SK-N-SH (cell line): ENCODE results near the gene IL1R2.

ENCODE experiments used
- EZH2phosphoT487 ChIP-seq: fragments of 200-600 bp; sonication (generic); IDR thresholded peaks from 2 replicates; pipeline ENCODE4 v1.6.1; 2017; ENCODE audit warnings: low read depth, mixed run types, mild to moderate bottlenecking, antibody characterized with exemption, moderate library complexity, borderline replicate concordance
- POLR2AphosphoS5 ChIP-seq: IDR thresholded peaks from 2 replicates; pipeline ENCODE4 v1.6.1; 2012; ENCODE audit warnings: low read depth, low read length
- SIN3A ChIP-seq: IDR thresholded peaks from 2 replicates; pipeline ENCODE4 v1.6.1; 2012; ENCODE audit warnings: low read depth, mild to moderate bottlenecking, low read length, moderate library complexity, borderline replicate concordance
- TF ChIP-seq, protein P1 (sequence below): IDR thresholded peaks from 2 replicates; pipeline ENCODE4 v1.4.0; 2012; ENCODE audit warnings: low read depth
- TF ChIP-seq, protein P2 (sequence below): IDR thresholded peaks from 2 replicates; pipeline ENCODE4 v1.6.1; 2012; ENCODE audit warnings: mild to moderate bottlenecking, low read depth, low read length, moderate library complexity
- TF ChIP-seq, protein P3 (sequence below): fragments of 200-600 bp; sonication (generic); IDR thresholded peaks from 2 replicates; pipeline ENCODE4 v1.6.1; 2017; ENCODE audit warnings: antibody characterized with exemption, mild to moderate bottlenecking, moderate library complexity

DNA sequence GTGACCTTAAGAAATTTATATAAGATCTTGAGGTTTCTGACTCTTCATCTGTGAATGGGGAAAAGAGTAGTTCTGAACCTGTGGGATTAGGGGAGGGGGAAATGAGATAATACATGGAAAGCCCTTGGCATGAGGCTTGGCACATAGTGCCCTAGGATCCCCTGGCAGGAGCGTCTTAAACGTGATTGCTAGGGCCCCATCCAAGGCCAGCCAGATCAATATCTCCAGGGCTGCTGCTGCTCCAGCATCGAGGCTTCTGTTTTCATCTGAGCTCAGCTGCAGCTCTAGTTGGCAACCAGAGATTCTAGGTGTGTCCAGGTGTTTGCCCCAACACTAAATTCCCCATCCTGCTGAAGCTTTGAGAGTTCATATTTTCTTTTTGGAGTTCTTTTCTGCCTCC lies 71.0 kb downstream of the IL1R2 start:
- TF ChIP-seq, protein P1, sequence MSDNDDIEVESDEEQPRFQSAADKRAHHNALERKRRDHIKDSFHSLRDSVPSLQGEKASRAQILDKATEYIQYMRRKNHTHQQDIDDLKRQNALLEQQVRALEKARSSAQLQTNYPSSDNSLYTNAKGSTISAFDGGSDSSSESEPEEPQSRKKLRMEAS, result no peak
- TF ChIP-seq, protein P2, sequence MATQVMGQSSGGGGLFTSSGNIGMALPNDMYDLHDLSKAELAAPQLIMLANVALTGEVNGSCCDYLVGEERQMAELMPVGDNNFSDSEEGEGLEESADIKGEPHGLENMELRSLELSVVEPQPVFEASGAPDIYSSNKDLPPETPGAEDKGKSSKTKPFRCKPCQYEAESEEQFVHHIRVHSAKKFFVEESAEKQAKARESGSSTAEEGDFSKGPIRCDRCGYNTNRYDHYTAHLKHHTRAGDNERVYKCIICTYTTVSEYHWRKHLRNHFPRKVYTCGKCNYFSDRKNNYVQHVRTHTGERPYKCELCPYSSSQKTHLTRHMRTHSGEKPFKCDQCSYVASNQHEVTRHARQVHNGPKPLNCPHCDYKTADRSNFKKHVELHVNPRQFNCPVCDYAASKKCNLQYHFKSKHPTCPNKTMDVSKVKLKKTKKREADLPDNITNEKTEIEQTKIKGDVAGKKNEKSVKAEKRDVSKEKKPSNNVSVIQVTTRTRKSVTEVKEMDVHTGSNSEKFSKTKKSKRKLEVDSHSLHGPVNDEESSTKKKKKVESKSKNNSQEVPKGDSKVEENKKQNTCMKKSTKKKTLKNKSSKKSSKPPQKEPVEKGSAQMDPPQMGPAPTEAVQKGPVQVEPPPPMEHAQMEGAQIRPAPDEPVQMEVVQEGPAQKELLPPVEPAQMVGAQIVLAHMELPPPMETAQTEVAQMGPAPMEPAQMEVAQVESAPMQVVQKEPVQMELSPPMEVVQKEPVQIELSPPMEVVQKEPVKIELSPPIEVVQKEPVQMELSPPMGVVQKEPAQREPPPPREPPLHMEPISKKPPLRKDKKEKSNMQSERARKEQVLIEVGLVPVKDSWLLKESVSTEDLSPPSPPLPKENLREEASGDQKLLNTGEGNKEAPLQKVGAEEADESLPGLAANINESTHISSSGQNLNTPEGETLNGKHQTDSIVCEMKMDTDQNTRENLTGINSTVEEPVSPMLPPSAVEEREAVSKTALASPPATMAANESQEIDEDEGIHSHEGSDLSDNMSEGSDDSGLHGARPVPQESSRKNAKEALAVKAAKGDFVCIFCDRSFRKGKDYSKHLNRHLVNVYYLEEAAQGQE, result no peak
- no peak for TF ChIP-seq SIN3A
- no peak for TF ChIP-seq POLR2AphosphoS5
- TF ChIP-seq EZH2phosphoT487, result no peak
- TF ChIP-seq, protein P3, sequence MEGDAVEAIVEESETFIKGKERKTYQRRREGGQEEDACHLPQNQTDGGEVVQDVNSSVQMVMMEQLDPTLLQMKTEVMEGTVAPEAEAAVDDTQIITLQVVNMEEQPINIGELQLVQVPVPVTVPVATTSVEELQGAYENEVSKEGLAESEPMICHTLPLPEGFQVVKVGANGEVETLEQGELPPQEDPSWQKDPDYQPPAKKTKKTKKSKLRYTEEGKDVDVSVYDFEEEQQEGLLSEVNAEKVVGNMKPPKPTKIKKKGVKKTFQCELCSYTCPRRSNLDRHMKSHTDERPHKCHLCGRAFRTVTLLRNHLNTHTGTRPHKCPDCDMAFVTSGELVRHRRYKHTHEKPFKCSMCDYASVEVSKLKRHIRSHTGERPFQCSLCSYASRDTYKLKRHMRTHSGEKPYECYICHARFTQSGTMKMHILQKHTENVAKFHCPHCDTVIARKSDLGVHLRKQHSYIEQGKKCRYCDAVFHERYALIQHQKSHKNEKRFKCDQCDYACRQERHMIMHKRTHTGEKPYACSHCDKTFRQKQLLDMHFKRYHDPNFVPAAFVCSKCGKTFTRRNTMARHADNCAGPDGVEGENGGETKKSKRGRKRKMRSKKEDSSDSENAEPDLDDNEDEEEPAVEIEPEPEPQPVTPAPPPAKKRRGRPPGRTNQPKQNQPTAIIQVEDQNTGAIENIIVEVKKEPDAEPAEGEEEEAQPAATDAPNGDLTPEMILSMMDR, result no peak
